NCI-H1048 (cell line): ENCODE measurements around the gene AOAH.
"Not testable (repeated sequence)": the region's sequence is repeated elsewhere in the genome, so short reads cannot be mapped to it uniquely, and the experiment has no call there.

Experiments used
- DNase-seq: peaks from one replicate; lab custom pipeline; 2025; lab: John Stamatoyannopoulos, UW

Gene AOAH

GRCh38 chr7:36657036-36657660 lies 67.1 kb downstream of the AOAH start:
- DNase-seq: no peak

GRCh38 chr7:36654436-36654835 lies 69.9 kb downstream of the AOAH start:
- DNase-seq: no peak

GRCh38 chr7:36653663-36654355 lies 70.5 kb downstream of the AOAH start:
- no peak for DNase-seq

- no peak for DNase-seq
These were observed 71.2 kb downstream of the AOAH start for GRCh38 chr7:36653008-36653662.

GRCh38 chr7:36652431-36652830 lies 71.9 kb downstream of the AOAH start:
- no peak for DNase-seq

- DNase-seq: no peak
These were observed 72.9 kb downstream of the AOAH start for GRCh38 chr7:36651404-36651803.

GRCh38 chr7:36650766-36651312 lies 73.5 kb downstream of the AOAH start:
- no peak for DNase-seq

- DNase-seq: no peak
These were observed 74.0 kb downstream of the AOAH start for GRCh38 chr7:36650320-36650719.

GRCh38 chr7:36649319-36649718 lies 75.0 kb downstream of the AOAH start:
- DNase-seq: not testable (repeated sequence)

- no peak for DNase-seq
These were observed 75.9 kb downstream of the AOAH start for GRCh38 chr7:36648441-36648840.

- no peak for DNase-seq
These were observed 79.5 kb downstream of the AOAH start for GRCh38 chr7:36644625-36645422.

GRCh38 chr7:36642414-36642813 lies 81.9 kb downstream of the AOAH start:
- DNase-seq: no peak

GRCh38 chr7:36642010-36642409 lies 82.3 kb downstream of the AOAH start:
- no peak for DNase-seq

GRCh38 chr7:36640682-36641081 lies 83.6 kb downstream of the AOAH start:
- no peak for DNase-seq

GRCh38 chr7:36639826-36640225 lies 84.5 kb downstream of the AOAH start:
- DNase-seq: no peak

GRCh38 chr7:36638586-36639263 lies 85.6 kb downstream of the AOAH start:
- no peak for DNase-seq

GRCh38 chr7:36638140-36638539 lies 86.2 kb downstream of the AOAH start:
- DNase-seq: no peak

- no peak for DNase-seq
These were observed 86.9 kb downstream of the AOAH start for GRCh38 chr7:36637417-36637816.

- DNase-seq: no peak
These were observed 88.2 kb downstream of the AOAH start for GRCh38 chr7:36636126-36636525.

- no peak for DNase-seq
These were observed 89.2 kb downstream of the AOAH start for GRCh38 chr7:36635091-36635490.

- no peak for DNase-seq
These were observed 90.9 kb downstream of the AOAH start for GRCh38 chr7:36633377-36633776.
